Right atrium auricular region (tissue), 2 donors: ENCODE data around the gene CACNA1C. TPM values are rescaled to one million over a fixed set of nuclear protein-coding genes. Genes with fewer than 3 reads are reported as not detected.

Source experiments
- DNase-seq: peaks from one replicate; pipeline ENCODE4 v3.0.0-alpha.2; 2019; ENCODE audit warnings: low spot score
- H3K27ac ChIP-seq, 2 donors: fragments of 200-600 bp; sonication (generic); 1 replicate in 1 of 2; 2 replicates in 1 of 2; pipeline ENCODE4 v1.5.1; 2016 to 2019
- H3K27me3 ChIP-seq, 2 donors: fragments of 200-600 bp; sonication (generic); one replicate each; pipeline versions ENCODE4 v1.5.1 to v1.6.0; 2017 to 2019
- H3K36me3 ChIP-seq: fragments of 200-600 bp; sonication (generic); one replicate; pipeline ENCODE4 v1.5.1; 2016
- H3K4me1 ChIP-seq, 2 donors: fragments of 200-600 bp; sonication (generic); one replicate each; pipeline versions ENCODE4 v1.5.1 to v1.6.0; 2017 to 2019
- H3K4me3 ChIP-seq, 2 donors: fragments of 200-600 bp; sonication (generic); 1 replicate in 1 of 2; 2 replicates in 1 of 2; pipeline ENCODE4 v1.5.1; 2017 to 2019; ENCODE audit warnings: mild to moderate bottlenecking in 1 of 2, moderate library complexity in 1 of 2
- H3K9me3 ChIP-seq, 2 donors: fragments of 200-600 bp; sonication (generic); one replicate each; pipeline ENCODE4 v1.5.1; 2019
- CTCF ChIP-seq, 2 donors: fragments of 200-600 bp; sonication (generic); IDR thresholded peaks; one replicate each; pipeline ENCODE4 v1.5.1; 2019; ENCODE audit warnings: antibody characterized with exemption in 2 of 2
- total RNA-seq, 2 donors: library from RNA; depleted of rRNA; stranded (reverse); fragments of >200 nt; gene quantifications; one replicate each; pipeline ENCODE4 v1.1.0, GENCODE V29; 2016

Gene CACNA1C
- total RNA-seq, 2 donors from 2014 or later = 83.1 to 93.6 TPM

- no peak for TF ChIP-seq CTCF (IDR thresholded peaks at IDR 0.05)
- Histone ChIP-seq H3K4me3 (no peak overlapping the region), H3K4me1 (peaks cover 0 to 64% of the 10 kb centered on the region in 2 donors), H3K27ac (peak overlapping the region; percentile 29 to 46), H3K36me3 (no peaks in the 10 kb centered on the region), H3K9me3 (no peaks in the 10 kb centered on the region), H3K27me3 (no peaks in the 10 kb centered on the region)
- no peak for DNase-seq
These were observed 212.8 kb downstream of the CACNA1C start for GRCh38 chr12:2265461-2266167.

DNA sequence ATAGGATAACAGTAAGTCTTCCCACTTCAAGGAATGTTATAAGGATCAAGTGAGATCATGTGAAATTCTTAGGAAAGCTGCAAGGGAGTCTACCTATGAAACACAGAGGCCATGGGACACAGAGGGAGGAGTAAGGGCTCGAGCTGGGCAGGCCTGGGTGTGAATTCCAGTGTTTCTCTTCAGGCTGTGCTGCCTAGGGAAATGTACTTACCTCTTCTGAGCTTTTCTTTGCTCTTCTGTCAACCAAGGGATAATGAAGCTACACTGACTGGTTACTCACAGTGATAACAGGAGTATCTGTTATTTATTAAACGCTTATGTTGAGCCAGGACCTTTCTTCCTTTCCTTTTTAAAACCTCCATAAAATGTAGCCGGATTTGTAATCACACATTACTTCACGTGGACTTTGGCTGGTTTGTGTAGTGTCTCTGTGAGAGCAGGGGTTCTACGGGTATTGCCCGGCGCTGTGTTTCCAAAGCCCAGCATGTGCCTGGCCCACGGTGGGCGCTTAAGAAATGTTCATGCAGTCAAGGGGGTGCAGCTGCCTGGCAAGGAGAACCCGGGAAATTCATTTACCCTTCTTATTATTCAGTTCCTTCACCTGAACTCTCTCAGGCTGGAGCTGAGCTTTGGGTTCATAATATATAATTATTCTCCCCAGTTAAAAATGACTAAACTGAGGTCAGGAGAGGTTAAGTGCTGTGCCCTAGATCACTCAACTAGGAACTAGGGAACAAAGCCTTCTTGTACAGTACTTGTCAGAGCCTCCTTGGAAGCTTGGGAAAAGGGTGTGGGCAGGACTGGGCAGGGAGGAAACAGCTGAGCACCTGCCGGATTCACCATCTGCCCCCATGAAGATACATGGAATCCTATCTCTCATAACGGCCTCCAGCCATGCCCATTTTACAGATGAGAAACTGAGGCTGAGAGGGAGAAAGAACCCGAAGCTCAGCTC, 214.2 kb downstream of the CACNA1C start:
- DNase-seq = no peak
- no peaks in the 10 kb centered on the region for H3K9me3 ChIP-seq
- no peak overlapping the region for H3K4me3 ChIP-seq
- peak overlapping the region in 1 of 2 donors; percentile 48 for H3K27ac ChIP-seq
- H3K4me1 ChIP-seq = peaks cover 0 to 61% of the 10 kb centered on the region in 2 donors
- TF ChIP-seq CTCF (IDR thresholded peaks at IDR 0.05) = no peak
- no peaks in the 10 kb centered on the region for H3K27me3 ChIP-seq
- H3K36me3 ChIP-seq = no peaks in the 10 kb centered on the region

DNA sequence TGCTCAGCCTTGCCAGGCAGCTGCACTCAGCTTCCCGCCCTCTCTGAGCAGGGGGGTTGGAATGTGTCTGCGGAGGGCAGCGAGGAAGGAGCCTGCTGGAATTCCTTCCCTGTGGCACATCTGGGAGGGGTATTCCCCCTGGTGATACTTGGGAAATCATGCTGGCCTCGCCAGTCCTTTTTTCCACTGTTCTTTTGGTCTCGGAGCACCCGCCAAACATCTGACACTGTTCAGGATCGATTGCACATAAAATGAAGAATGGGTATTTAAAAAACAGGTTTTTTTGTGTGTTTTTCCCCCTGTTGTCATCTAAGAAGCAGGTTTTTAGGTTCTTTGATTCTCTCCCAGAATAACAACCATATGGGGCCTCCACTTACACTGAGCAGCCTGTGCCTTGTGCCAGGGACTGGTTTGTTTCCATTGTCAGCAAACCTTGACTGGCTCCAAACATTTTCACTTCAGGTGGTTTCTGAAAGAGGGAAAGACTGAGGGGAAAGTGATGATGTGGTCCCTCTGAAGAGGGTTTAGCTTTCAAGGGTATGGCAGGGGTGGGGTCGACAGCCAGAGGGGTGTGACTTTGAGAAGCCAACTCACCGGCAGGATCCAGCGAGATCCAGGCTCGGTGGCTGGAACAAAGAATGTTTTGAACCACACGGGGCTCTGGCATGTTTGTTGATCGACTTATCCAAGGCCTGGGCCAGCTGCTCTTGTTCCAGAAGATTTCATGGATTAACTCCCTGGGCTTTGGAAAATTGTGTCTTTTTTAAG, 215.1 kb downstream of the CACNA1C start:
- Histone ChIP-seq H3K27ac (peak overlapping the region; percentile 46 to 48), H3K27me3 (no peaks in the 10 kb centered on the region), H3K4me3 (no peak overlapping the region), H3K4me1 (peaks cover 0 to 60% of the 10 kb centered on the region in 2 donors), H3K36me3 (no peaks in the 10 kb centered on the region), H3K9me3 (no peaks in the 10 kb centered on the region)
- TF ChIP-seq CTCF (IDR thresholded peaks at IDR 0.05) = no peak
- DNase-seq = no peak

DNA sequence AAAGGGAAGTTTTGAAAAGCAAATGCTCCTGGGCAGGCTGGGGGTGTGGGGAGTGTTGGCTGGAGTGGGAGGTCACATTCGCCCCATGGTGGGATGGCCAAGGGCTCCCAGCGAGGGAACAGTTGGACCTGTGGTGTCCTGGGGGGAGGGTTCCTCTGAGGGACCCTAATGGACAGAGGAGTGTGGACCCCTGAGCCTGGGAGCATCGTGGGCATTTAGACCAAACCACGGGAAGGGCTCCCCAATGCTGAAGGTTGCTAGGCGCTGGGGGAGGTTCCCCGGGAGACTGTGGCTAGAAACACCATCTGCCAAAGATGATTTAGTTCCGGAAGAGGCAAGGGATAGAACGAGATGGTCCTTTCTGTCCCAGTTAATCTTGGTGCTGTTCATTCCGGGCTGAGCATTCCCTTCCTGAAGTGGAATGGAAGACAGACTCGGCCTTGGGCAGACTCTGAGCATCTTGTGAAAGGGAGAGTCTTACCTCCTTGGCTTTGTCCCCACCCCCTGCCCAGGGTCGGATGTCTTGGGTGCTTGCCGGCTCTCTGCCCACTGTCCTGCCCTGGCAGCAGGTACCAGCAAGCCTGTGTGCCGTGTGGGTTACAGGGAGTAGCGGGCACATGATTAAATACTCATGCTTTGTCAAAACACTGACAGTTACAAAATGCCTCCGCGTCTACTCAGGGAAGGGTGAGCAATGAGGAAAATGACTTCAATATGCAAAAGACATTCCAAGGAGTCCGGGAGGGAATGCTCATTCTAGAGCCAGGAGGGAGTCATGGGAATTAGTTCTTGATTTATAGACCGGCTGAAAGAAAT, 215.9 kb downstream of the CACNA1C start:
- H3K27ac ChIP-seq = peak overlapping the region; percentile 46 to 48
- H3K27me3 ChIP-seq = no peaks in the 10 kb centered on the region
- no peak overlapping the region for H3K4me3 ChIP-seq
- H3K4me1 ChIP-seq = peaks cover 0 to 68% of the 10 kb centered on the region in 2 donors
- no peaks in the 10 kb centered on the region for H3K9me3 ChIP-seq
- no peaks in the 10 kb centered on the region for H3K36me3 ChIP-seq
- TF ChIP-seq CTCF (IDR thresholded peaks at IDR 0.05) = no peak
- no peak for DNase-seq

DNA sequence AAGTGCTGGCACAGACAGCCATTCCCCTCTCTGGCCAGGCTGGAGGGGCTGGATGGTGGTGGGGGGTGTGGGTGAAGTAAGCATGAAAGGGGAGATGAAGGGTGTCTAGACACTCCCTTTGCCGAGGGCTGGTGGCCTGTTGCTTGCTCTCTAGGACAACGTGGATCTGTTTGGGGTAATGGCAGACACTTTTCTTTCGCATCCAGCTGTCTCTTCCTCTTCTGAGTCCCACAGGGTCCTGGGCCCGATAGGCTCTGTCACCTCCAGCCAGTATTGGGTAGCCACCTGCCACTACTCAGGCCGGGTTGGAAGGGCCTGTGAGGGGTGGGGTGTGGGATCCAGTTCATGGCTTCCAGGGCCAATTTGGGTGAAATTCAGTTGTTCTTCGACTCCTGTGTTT, 218.1 kb downstream of the CACNA1C start:
- no peak overlapping the region for H3K4me3 ChIP-seq
- DNase-seq = no peak
- no peaks in the 10 kb centered on the region for H3K9me3 ChIP-seq
- H3K27me3 ChIP-seq = no peaks in the 10 kb centered on the region
- TF ChIP-seq CTCF (IDR thresholded peaks at IDR 0.05) = no peak
- no peaks in the 10 kb centered on the region for H3K36me3 ChIP-seq
- no peak overlapping the region for H3K27ac ChIP-seq
- H3K4me1 ChIP-seq = peaks cover 0 to 59% of the 10 kb centered on the region in 2 donors
